ENCODE data around the gene NAAA.
"Not testable (repeated sequence)": the region's sequence is repeated elsewhere in the genome, so short reads cannot be mapped to it uniquely, and the experiment has no call there.

The NAAA gene

GRCh38 chr4:75940692-75941253, at the start of gene NAAA:
Gene NAAA (minus strand): TSS chr4:75941013. CDS start chr4:75940949, 64 bp downstream.
- DNase-seq = peak; percentile 68

- no peak for DNase-seq
These were observed 49.2 kb upstream of the NAAA start for GRCh38 chr4:75989846-75990528.

GRCh38 chr4:75985116-75985515, 44.3 kb upstream of the NAAA start:
- DNase-seq = no peak

- DNase-seq = no peak
These were observed 39.8 kb upstream of the NAAA start for GRCh38 chr4:75980576-75980975.

- DNase-seq = no peak
These were observed 35.4 kb upstream of the NAAA start for GRCh38 chr4:75976177-75976576.

GRCh38 chr4:75973766-75974165, 33.0 kb upstream of the NAAA start:
- no peak for DNase-seq

- DNase-seq = no peak
These were observed 27.3 kb upstream of the NAAA start for GRCh38 chr4:75968084-75968483.

- no peak for DNase-seq
These were observed 22.7 kb upstream of the NAAA start for GRCh38 chr4:75963558-75963957.

- not testable (repeated sequence) for DNase-seq
These were observed 21.3 kb upstream of the NAAA start for GRCh38 chr4:75962072-75962471.

- not testable (repeated sequence) for DNase-seq
These were observed 17.7 kb upstream of the NAAA start for GRCh38 chr4:75958546-75958945.

- not testable (repeated sequence) for DNase-seq
These were observed 14.0 kb upstream of the NAAA start for GRCh38 chr4:75954811-75955210.

GRCh38 chr4:75953509-75953908, 12.7 kb upstream of the NAAA start:
- DNase-seq = no peak

GRCh38 chr4:75950213-75950815, 9.5 kb upstream of the NAAA start:
- DNase-seq = no peak

GRCh38 chr4:75948822-75949444, 8.1 kb upstream of the NAAA start:
- DNase-seq = no peak

GRCh38 chr4:75939890-75940691, 722 bp downstream of the NAAA start:
- peak; percentile 61 for DNase-seq

- DNase-seq = no peak
These were observed 5.2 kb downstream of the NAAA start for GRCh38 chr4:75935628-75936027.

- no peak for DNase-seq
These were observed 10.7 kb downstream of the NAAA start for GRCh38 chr4:75930152-75930551.

GRCh38 chr4:75924916-75925315, 15.9 kb downstream of the NAAA start:
- DNase-seq = not testable (repeated sequence)

GRCh38 chr4:75924309-75924827, 16.4 kb downstream of the NAAA start:
- no peak for DNase-seq

- no peak for DNase-seq
These were observed 18.2 kb downstream of the NAAA start for GRCh38 chr4:75922588-75922987.

- DNase-seq = no peak
These were observed 18.9 kb downstream of the NAAA start for GRCh38 chr4:75921910-75922309.

GRCh38 chr4:75920327-75920726, 20.5 kb downstream of the NAAA start:
- DNase-seq = no peak

GRCh38 chr4:75919920-75920319, 20.9 kb downstream of the NAAA start:
- DNase-seq = no peak

Measured in activated gamma-delta T cell treated with Interleukin-2 at 50 U/mL for 16 hours (primary cell).